GM19452 (cell line): Measurements from ENCODE around the gene GRIA4.

Source experiments
- ATAC-seq: cut with Tn5 transposase; IDR thresholded peaks from one replicate; pipeline ENCODE4 v1.9.1; 2021; ENCODE audit not compliant: unreplicated experiment

The GRIA4 gene

DNA sequence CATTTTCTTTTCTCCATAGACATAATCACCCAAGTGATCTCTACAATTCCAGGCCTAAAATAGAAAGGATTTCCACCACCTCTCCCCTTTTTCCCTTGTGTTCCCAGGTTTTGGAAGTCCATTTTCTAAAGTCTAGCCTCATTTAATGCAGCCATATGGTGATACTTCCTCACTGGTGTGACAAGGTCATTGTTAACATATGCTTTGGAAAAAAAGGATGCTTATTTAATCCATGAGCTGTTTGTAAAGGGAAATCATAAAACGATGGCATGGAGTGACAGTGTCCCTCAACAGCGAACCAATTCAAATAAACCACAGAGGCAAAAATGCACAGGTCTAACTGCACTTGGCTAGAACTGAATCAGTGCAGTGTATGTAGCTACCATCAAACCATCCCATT is 26.6 kb downstream of the GRIA4 start:
- no peak for ATAC-seq

GRCh38 chr11:105639527-105639926 is 29.7 kb downstream of the GRIA4 start:
- ATAC-seq = no peak

- no peak for ATAC-seq
Observed at GRCh38 chr11:105641433-105641832, 31.6 kb downstream of the GRIA4 start.

DNA sequence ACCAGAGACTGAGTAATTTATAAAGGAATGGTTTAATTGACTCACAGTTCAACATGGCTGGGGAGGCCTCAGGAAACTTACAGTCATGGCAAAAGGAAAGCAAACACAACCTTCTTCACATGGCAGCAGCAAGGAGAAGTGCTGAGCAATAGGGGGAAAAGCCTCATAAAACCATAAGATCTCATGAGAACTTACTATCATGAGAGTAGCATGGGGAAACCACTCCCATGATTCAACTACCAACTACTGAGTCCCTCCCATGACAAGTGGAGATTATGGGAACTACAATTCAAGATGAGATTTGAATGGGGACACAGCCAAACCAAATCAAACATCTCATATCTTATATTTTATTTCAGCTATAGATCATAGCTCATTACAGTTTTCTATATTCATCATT is 33.0 kb downstream of the GRIA4 start:
- ATAC-seq = no peak

- ATAC-seq = no peak
Observed at GRCh38 chr11:105644839-105645573, 35.1 kb downstream of the GRIA4 start.

GRCh38 chr11:105647780-105648179 is 37.9 kb downstream of the GRIA4 start:
- no peak for ATAC-seq

GRCh38 chr11:105648762-105649161 is 38.9 kb downstream of the GRIA4 start:
- no peak for ATAC-seq

GRCh38 chr11:105665281-105665680 is 55.4 kb downstream of the GRIA4 start:
- ATAC-seq = no peak

- no peak for ATAC-seq
Observed at GRCh38 chr11:105667441-105667840, 57.6 kb downstream of the GRIA4 start.

DNA sequence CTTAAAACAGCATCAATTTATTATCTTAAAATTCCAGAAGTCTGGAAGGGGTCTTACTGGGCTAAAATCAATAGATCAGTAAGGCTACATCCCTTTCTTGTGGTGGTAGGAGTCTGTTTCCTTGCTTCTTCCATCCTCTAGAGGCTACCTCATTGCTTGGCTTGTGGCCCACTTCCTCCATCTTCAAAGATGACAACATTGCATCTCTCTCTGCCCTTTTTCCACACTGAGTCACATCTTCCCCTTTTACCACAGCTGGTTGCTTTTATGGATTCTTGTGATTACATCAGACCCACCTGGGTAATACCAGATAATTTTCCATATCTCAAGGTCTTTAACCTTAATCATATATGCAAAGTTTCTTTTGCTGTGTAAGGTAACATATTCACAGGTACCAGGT is 60.9 kb downstream of the GRIA4 start:
- ATAC-seq = no peak

DNA sequence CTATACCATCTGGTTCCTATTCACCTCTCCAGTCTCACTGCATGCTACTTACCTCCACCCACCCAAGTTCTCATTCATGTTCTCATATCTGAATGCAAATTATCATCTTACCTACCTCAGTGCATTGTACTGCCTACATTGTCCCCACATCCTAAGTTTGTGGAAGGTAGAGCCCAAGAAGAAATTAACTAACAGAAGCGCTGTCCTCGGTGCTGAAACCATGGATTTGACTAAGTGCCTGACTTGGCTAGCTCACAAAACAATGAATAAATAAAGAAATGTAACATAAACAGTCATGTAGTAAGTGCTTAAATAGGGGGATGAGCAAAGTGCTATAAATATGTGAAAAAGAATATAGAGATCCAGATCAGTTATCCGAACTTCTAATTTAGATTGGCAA is 63.2 kb downstream of the GRIA4 start:
- no peak for ATAC-seq

- no peak for ATAC-seq
Observed at GRCh38 chr11:105689631-105690030, 79.8 kb downstream of the GRIA4 start.

- ATAC-seq = no peak
Observed at GRCh38 chr11:105690467-105690866, 80.6 kb downstream of the GRIA4 start.

- ATAC-seq = no peak
Observed at GRCh38 chr11:105693075-105693759, 83.3 kb downstream of the GRIA4 start.

DNA sequence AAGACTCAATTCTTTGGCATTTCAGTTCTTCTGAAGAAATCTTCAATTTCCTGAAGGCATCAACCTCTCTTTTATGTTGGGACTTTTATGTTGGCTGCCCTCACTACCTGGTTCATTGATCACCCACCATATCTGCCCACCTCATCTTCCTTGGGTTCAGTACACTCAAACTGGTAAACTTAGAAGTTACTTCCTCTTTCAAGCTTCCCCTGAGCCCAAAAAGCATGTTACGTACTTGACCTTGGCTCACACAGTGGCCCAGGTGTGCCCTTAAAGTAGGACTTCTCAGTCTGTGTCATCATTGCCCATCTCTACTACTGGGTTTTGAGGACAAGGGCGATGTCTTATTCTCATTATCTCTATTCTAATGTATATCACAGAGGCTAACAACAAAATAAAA is 86.1 kb downstream of the GRIA4 start:
- ATAC-seq = peak; percentile 68

GRCh38 chr11:105697291-105697690 is 87.4 kb downstream of the GRIA4 start:
- ATAC-seq = no peak

DNA sequence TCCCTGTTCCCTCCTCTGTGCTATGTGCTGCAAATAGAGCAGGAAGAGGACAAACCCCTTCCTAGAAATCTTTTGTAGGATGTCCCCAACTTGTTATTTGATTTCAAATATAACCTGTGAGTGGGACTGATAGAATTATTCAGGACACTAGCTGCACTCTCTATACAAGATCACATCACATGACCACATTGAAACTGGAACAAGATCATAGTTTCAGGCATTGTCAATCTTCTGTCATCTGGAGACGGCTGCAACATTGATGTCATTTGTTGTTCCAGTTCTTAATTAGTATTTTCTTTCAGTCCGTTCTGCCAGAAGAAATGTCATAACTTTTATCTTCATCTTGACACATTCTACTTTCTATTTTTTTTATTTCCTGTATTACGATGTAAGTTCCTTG is 89.3 kb downstream of the GRIA4 start:
- no peak for ATAC-seq

DNA sequence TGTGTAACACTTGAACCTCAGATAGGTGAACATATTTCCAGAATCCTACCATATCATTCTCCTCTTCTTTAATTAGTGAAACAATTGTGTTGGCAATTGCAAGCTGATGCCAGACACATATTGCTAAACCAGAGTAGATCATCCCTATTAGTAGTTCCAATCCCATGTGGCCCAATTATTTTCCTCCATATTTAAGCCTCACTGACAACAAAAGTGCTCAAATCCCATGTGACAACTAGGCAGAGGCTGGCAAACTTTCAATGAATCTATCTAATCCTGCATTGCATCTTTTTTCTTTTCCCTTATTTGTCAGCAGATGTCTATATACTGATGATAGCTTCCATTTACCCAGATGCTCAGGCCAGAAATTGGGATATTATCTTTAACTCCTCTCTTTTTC is 90.4 kb downstream of the GRIA4 start:
- ATAC-seq = no peak

DNA sequence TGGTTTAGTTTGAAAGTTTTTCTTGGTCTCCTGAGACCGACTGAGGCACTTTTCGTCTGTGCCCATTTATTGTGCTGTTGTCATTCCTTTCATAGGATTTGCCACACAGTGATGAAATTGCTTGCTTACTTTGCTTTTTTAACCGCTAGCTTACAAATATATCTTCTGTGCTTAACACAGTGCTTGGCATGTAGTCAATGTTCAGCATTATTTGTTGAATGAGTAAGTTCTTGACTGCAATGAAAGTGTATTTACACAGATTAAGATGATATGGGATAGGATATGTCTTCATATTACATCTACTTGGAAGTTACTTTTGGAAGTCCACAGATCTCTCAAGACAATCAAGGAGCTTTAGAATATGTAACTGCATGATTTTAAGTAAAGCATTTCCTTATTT is 91.2 kb downstream of the GRIA4 start:
- ATAC-seq = no peak

- ATAC-seq = no peak
Observed at GRCh38 chr11:105705786-105706530, 96.1 kb downstream of the GRIA4 start.

DNA sequence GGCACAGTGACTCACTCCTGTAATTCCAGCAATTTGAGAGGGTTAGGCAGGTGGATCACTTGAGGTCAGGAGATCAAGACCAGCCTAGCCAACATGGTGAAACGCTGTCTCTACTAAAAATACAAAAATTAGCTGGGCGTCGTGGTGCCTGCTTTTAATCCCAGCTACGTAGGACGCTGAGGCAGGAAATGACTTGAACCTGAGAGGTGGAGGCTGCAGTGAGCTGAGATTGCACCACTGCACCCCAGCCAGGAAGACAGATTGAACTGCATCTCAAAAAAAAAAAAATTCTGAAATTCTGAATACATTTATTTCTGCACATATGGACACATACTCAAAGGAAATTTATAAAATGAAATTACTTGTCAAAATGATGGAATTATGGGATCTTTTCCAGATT is 103.2 kb downstream of the GRIA4 start:
- no peak for ATAC-seq

GRCh38 chr11:105713696-105714095 is 103.8 kb downstream of the GRIA4 start:
- ATAC-seq = no peak
